ENCODE data around the gene SHF. TPM values are rescaled to one million over a fixed set of nuclear protein-coding genes. Genes with fewer than 3 reads are reported as not detected.

The SHF gene
- total RNA-seq, 1 experiment from 2014 or later, result 42.9 TPM

GRCh38 chr15:45180201-45180600 is 7.6 kb downstream of the SHF start:
- CTCF ChIA-PET, result no interaction called here
- intact Hi-C loops (cut with micrococcal nuclease; ENCODE audit: unreplicated experiment), result no loop called here
- no peak overlapping the region for H3K4me3 ChIP-seq (ENCODE audit: low read depth, low read length, poor library complexity, severe bottlenecking)
- no peak for DNase-seq (ENCODE audit: low spot score)
- H3K27me3 ChIP-seq (replicated peaks; ENCODE audit: insufficient read depth, low read depth, low read length, poor library complexity), result no peaks in the 10 kb centered on the region
- H3K27ac ChIP-seq (ENCODE audit: low read depth, low read length, poor library complexity, severe bottlenecking), result peak overlapping the region; percentile 48
- peaks cover 43% of the 10 kb centered on the region for H3K4me1 ChIP-seq (ENCODE audit: insufficient read depth, low read length, poor library complexity, severe bottlenecking)
- no peaks in the 10 kb centered on the region for H3K36me3 ChIP-seq (ENCODE audit: insufficient read depth, low read length, poor library complexity, severe bottlenecking)
- no peaks in the 10 kb centered on the region for H3K9me3 ChIP-seq (ENCODE audit: low read depth, low read length, poor library complexity, severe bottlenecking)
- TF ChIP-seq, protein P1, sequence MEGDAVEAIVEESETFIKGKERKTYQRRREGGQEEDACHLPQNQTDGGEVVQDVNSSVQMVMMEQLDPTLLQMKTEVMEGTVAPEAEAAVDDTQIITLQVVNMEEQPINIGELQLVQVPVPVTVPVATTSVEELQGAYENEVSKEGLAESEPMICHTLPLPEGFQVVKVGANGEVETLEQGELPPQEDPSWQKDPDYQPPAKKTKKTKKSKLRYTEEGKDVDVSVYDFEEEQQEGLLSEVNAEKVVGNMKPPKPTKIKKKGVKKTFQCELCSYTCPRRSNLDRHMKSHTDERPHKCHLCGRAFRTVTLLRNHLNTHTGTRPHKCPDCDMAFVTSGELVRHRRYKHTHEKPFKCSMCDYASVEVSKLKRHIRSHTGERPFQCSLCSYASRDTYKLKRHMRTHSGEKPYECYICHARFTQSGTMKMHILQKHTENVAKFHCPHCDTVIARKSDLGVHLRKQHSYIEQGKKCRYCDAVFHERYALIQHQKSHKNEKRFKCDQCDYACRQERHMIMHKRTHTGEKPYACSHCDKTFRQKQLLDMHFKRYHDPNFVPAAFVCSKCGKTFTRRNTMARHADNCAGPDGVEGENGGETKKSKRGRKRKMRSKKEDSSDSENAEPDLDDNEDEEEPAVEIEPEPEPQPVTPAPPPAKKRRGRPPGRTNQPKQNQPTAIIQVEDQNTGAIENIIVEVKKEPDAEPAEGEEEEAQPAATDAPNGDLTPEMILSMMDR (conservative IDR thresholded peaks at IDR 0.05; ENCODE audit: low read depth, low read length), result no peak
- no peak for TF ChIP-seq EZH2 (IDR thresholded peaks at IDR 0.05; ENCODE audit: borderline replicate concordance, low read depth, low read length, poor library complexity, severe bottlenecking)
- POLR2A ChIA-PET (ENCODE audit: low non-redundant PET), result no interaction called here
- no TSS peak for BruUV-seq (replicated peaks)

DNA sequence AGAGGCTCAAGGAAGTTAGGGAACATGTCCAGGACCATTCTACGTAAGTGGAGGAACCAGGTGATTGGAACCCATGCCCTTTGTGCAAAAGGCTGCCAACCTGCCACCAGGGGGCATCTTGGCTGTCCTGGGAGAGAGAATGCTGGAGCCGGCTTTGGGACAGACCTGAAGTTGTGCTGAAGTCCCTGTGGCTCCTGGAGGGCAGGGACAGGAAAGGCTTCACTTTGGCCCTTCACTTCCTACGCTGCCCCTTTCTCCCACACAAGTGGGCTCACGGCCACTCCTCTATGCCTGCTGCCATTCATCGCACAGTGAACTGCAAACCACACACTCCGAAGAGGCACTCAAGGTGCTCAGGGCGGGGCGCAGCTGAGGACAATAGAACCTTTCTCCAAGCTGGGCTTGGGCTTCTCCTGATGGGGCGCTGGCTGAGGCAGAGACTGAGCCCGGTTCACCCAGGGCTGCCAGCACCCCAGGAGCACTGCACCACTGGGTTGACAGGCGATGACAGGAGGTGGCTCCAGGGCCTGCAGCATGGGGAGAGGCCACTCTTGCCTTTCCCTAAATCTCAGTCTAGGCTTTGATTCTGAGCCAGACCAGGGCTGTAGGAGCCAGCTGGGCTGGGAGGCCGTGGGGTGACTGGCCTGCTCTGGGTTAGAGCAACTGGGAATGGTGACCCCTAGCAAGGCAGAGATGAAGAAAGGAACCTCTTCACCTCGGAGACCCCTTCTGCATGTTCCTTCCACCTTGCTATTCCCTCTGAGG is 8.4 kb downstream of the SHF start:
- Histone ChIP-seq H3K4me1 (ENCODE audit: insufficient read depth, low read length, poor library complexity, severe bottlenecking) (peaks cover 35% of the 10 kb centered on the region), H3K36me3 (ENCODE audit: insufficient read depth, low read length, poor library complexity, severe bottlenecking) (no peaks in the 10 kb centered on the region), H3K27ac (ENCODE audit: low read depth, low read length, poor library complexity, severe bottlenecking) (no peak overlapping the region), H3K27me3 (replicated peaks; ENCODE audit: insufficient read depth, low read depth, low read length, poor library complexity) (no peaks in the 10 kb centered on the region), H3K9me3 (ENCODE audit: low read depth, low read length, poor library complexity, severe bottlenecking) (no peaks in the 10 kb centered on the region), H3K4me3 (ENCODE audit: low read depth, low read length, poor library complexity, severe bottlenecking) (no peak overlapping the region)
- intact Hi-C loops (cut with micrococcal nuclease; ENCODE audit: unreplicated experiment), result no loop called here
- DNase-seq (ENCODE audit: low spot score), result peak; percentile 60
- no TSS peak for BruUV-seq (replicated peaks)
- POLR2A ChIA-PET (ENCODE audit: low non-redundant PET), result interaction anchor here (0.6 kb wide), 1 partner anchor 72 kb away, joined by 4 read pairs; no protein-coding TSS in a partner anchor
- CTCF ChIA-PET, result no interaction called here
- TF ChIP-seq, protein P1 (conservative IDR thresholded peaks at IDR 0.05; ENCODE audit: low read depth, low read length), result peak; percentile 68
- TF ChIP-seq EZH2 (IDR thresholded peaks at IDR 0.05; ENCODE audit: borderline replicate concordance, low read depth, low read length, poor library complexity, severe bottlenecking), result no peak

GRCh38 chr15:45177285-45177684 is 10.5 kb downstream of the SHF start:
- Histone ChIP-seq H3K4me1 (ENCODE audit: insufficient read depth, low read length, poor library complexity, severe bottlenecking) (peaks cover 14% of the 10 kb centered on the region), H3K9me3 (ENCODE audit: low read depth, low read length, poor library complexity, severe bottlenecking) (no peaks in the 10 kb centered on the region), H3K27me3 (replicated peaks; ENCODE audit: insufficient read depth, low read depth, low read length, poor library complexity) (no peaks in the 10 kb centered on the region), H3K4me3 (ENCODE audit: low read depth, low read length, poor library complexity, severe bottlenecking) (no peak overlapping the region), H3K27ac (ENCODE audit: low read depth, low read length, poor library complexity, severe bottlenecking) (no peak overlapping the region), H3K36me3 (ENCODE audit: insufficient read depth, low read length, poor library complexity, severe bottlenecking) (peaks cover 3% of the 10 kb centered on the region)
- no peak for DNase-seq (ENCODE audit: low spot score)
- TF ChIP-seq, protein P1 (conservative IDR thresholded peaks at IDR 0.05; ENCODE audit: low read depth, low read length), result no peak
- TF ChIP-seq EZH2 (IDR thresholded peaks at IDR 0.05; ENCODE audit: borderline replicate concordance, low read depth, low read length, poor library complexity, severe bottlenecking), result no peak
- POLR2A ChIA-PET (ENCODE audit: low non-redundant PET), result interaction anchor here (0.6 kb wide), 1 partner anchor 21 kb away, joined by 4 read pairs; no protein-coding TSS in a partner anchor
- BruUV-seq (replicated peaks), result TSS peak; percentile 4
- intact Hi-C loops (cut with micrococcal nuclease; ENCODE audit: unreplicated experiment), result no loop called here
- CTCF ChIA-PET, result no interaction called here
